ENCODE results near the gene PPP1R3C. TPM values are rescaled to one million over a fixed set of nuclear protein-coding genes. Genes with fewer than 3 reads are reported as not detected.
A peak's percentile ranks its signal among the peaks of the same experiment; 100 is the strongest.

The PPP1R3C gene
- 0.21 TPM for total RNA-seq

GRCh38 chr10:91632671-91633550, at the start of gene PPP1R3C:
Gene PPP1R3C, minus strand, starts transcription at chr10:91633071. Its CDS starts 102 bp downstream, at chr10:91632969.
- Histone ChIP-seq H3K9me3 (ENCODE audit: low read depth, low read length) (no peaks in the 10 kb centered on the region), H3K4me3 (ENCODE audit: low read length) (peak within 1 kb of the TSS; percentile 8), H3K27me3 (ENCODE audit: insufficient read depth, low read length) (peaks cover 40% of the 10 kb centered on the region), H3K4me1 (ENCODE audit: insufficient read depth, low read length) (peaks cover 14% of the 10 kb centered on the region)

DNA sequence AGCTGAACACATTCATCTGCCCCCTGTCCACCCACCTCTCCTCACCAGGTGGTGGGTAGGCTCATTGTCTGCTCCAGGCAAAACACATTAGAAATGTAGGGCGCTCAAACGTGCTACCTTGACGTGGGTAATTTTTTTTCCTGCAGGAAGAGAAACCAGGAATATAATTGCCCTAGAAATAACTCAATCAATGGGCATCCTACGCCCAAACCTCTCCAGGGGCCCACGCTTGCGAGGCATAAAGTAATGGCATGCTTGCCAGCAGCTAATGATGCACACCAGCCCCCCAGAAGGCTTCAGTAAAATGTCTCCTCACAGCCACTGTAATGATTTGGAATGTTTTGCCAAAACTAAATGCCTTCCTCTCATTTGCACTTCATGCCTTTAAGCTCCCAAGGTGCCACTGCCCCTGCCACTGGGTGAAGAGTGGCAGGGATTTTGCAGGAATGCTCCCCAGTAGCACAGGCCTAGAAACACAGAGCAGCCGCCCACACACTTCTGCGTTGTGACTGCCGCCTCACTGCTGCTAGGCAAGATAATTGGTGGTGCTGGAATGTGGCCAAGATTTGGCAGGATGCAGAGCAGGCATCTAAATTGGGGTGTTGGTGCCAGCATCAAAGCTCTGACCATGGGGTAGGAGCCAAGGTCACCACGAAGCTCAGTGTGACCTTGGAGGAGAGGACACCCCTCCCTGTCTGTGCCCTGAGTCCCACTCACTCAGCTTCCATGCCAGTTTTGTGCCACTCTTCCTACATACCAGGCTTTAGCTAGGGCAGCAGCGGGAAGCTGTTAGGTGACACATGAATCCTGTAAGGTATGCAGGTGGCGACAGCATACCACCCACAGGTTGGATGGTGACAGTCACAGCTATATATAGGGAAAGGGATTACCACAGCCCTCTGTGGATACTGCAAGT, 48.7 kb upstream of the PPP1R3C start:
- H3K4me3 ChIP-seq (ENCODE audit: low read length), result no peak overlapping the region
- H3K4me1 ChIP-seq (ENCODE audit: insufficient read depth, low read length), result no peaks in the 10 kb centered on the region
- H3K9me3 ChIP-seq (ENCODE audit: low read depth, low read length), result no peaks in the 10 kb centered on the region
- no peaks in the 10 kb centered on the region for H3K27me3 ChIP-seq (ENCODE audit: insufficient read depth, low read length)

GRCh38 chr10:91680487-91680886, 47.6 kb upstream of the PPP1R3C start:
- H3K9me3 ChIP-seq (ENCODE audit: low read depth, low read length), result no peaks in the 10 kb centered on the region
- no peaks in the 10 kb centered on the region for H3K4me1 ChIP-seq (ENCODE audit: insufficient read depth, low read length)
- H3K4me3 ChIP-seq (ENCODE audit: low read length), result no peak overlapping the region
- H3K27me3 ChIP-seq (ENCODE audit: insufficient read depth, low read length), result no peaks in the 10 kb centered on the region

DNA sequence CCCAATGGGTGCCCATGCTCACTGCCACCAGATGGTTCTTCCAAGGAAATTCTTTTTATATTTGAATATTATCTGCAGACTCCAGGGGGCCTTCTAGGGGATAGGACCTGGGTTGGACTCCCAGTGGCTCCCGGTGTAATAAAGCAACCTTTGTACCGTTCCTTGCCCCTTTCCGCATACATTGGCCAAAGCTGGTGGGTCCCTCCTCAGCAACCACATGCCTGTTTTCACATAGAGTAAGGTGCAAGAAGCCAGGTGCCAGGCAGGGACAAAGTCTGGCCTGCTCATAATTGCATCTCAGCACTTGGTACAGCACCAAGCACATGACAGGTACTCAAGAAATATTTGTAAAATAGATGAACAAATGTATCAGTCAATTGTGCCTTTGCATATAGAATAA, 46.4 kb upstream of the PPP1R3C start:
- Histone ChIP-seq H3K4me1 (ENCODE audit: insufficient read depth, low read length) (no peaks in the 10 kb centered on the region), H3K4me3 (ENCODE audit: low read length) (no peak overlapping the region), H3K9me3 (ENCODE audit: low read depth, low read length) (no peaks in the 10 kb centered on the region), H3K27me3 (ENCODE audit: insufficient read depth, low read length) (no peaks in the 10 kb centered on the region)

DNA sequence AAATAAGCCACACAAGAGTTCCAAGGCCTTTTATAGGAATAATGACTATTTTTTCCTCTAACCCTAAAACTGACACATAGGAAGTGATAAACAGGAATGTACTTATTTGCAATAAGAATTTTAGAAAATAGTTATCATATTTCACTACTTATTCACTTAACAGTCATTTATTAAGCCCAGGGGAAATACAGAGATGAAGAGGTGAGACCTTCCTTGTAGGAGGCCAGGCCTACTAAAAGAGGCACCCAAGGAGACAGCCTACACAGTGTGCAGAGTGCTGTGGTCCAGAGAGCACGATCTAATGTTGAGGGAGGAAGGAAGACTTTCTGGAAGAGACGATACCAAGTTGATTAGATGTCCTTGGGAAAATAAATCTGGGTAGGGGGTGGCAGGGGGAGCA, 45.0 kb upstream of the PPP1R3C start:
- Histone ChIP-seq H3K9me3 (ENCODE audit: low read depth, low read length) (no peaks in the 10 kb centered on the region), H3K4me3 (ENCODE audit: low read length) (no peak overlapping the region), H3K27me3 (ENCODE audit: insufficient read depth, low read length) (no peaks in the 10 kb centered on the region), H3K4me1 (ENCODE audit: insufficient read depth, low read length) (no peaks in the 10 kb centered on the region)

- Histone ChIP-seq H3K27me3 (ENCODE audit: insufficient read depth, low read length) (no peaks in the 10 kb centered on the region), H3K9me3 (ENCODE audit: low read depth, low read length) (no peaks in the 10 kb centered on the region), H3K4me3 (ENCODE audit: low read length) (no peak overlapping the region), H3K4me1 (ENCODE audit: insufficient read depth, low read length) (no peaks in the 10 kb centered on the region)
These were observed 39.2 kb upstream of the PPP1R3C start for GRCh38 chr10:91672021-91672608.

DNA sequence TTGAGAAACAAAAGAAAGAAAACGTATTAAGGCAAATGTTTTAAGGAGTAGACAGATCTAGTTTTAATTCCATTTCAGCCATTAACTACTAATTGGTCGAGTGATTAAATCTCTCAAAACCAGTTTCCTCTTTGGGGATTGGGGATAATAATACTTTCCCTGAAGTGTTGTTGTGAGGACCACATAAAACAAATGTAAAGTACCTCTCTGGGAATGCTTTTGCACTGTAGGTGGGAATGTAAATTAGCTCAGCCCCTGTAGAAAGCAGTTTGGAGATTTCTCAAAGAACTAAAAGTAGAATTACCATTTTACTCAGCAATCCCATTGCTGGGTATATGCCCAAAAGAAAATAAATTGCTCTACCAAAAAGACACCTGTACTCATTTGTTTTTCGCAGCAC, 36.0 kb upstream of the PPP1R3C start:
- Histone ChIP-seq H3K4me1 (ENCODE audit: insufficient read depth, low read length) (no peaks in the 10 kb centered on the region), H3K9me3 (ENCODE audit: low read depth, low read length) (no peaks in the 10 kb centered on the region), H3K27me3 (ENCODE audit: insufficient read depth, low read length) (no peaks in the 10 kb centered on the region), H3K4me3 (ENCODE audit: low read length) (no peak overlapping the region)

DNA sequence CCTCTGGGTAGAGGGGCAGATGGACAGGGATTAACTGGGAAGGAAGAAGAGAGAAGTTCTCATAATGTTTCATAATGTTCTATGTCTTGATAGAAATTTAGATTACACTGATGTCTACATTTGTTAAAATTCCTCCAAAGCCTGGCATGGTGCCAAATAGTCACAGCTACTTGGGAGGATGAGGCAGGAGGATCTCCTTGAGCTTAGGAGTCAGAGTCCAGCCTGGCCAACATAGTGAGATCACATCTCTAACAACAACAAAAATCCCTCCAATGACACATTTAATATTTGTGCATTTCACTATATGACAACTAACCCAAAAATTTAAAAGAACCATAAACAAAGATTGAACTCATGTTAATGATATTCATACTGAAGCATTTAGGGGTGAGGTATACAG, 33.0 kb upstream of the PPP1R3C start:
- Histone ChIP-seq H3K4me3 (ENCODE audit: low read length) (no peak overlapping the region), H3K4me1 (ENCODE audit: insufficient read depth, low read length) (no peaks in the 10 kb centered on the region)

DNA sequence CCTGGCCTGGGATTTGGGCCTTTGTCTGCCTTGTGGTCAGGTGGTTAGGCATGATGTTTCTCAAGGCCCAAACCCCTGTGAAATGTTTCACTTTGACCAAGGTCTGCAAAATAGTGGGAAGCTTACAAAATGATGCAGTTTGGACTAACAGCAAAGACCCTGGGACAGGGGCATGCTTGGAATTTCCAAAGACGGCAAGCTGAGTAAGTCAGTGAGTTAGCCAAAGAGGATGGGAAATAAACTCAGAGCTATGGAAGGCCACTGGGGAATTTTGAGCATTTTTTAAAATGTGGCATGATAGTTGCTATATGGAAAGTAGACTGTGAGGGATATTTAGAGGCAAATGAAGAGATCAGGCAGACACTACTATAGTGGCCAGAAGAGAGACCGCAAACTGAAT, 31.6 kb upstream of the PPP1R3C start:
- H3K27me3 ChIP-seq (ENCODE audit: insufficient read depth, low read length), result peaks cover 4% of the 10 kb centered on the region
- H3K4me3 ChIP-seq (ENCODE audit: low read length), result no peak overlapping the region
- H3K4me1 ChIP-seq (ENCODE audit: insufficient read depth, low read length), result no peaks in the 10 kb centered on the region
- H3K9me3 ChIP-seq (ENCODE audit: low read depth, low read length), result no peaks in the 10 kb centered on the region

More for the DNA sequence above, 33.0 kb upstream of the PPP1R3C start:
- no peaks in the 10 kb centered on the region for H3K9me3 ChIP-seq (ENCODE audit: low read depth, low read length)
- H3K27me3 ChIP-seq (ENCODE audit: insufficient read depth, low read length), result peaks cover 4% of the 10 kb centered on the region

DNA sequence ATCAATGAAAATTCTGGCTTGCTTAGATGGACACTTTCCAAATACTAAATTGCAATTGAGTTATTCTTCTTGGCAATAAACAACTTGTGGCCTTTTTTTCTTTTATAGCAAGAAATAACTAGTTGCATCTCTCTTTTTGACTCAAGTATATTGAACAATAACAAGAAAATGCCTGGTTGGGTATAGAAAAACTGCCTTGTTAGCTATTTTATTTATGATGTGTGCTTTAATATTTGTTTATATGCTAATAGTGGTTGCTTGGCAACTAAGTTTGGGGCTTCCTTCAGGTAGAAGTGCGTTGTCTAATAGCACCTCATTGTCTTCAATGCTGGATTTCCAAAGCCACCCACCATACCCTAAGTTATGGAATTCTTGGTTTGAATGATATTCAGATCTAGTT, 30.1 kb upstream of the PPP1R3C start:
- Histone ChIP-seq H3K4me1 (ENCODE audit: insufficient read depth, low read length) (no peaks in the 10 kb centered on the region), H3K9me3 (ENCODE audit: low read depth, low read length) (no peaks in the 10 kb centered on the region), H3K4me3 (ENCODE audit: low read length) (no peak overlapping the region), H3K27me3 (ENCODE audit: insufficient read depth, low read length) (peaks cover 4% of the 10 kb centered on the region)

GRCh38 chr10:91653219-91653870, 20.5 kb upstream of the PPP1R3C start:
- no peaks in the 10 kb centered on the region for H3K9me3 ChIP-seq (ENCODE audit: low read depth, low read length)
- H3K4me1 ChIP-seq (ENCODE audit: insufficient read depth, low read length), result no peaks in the 10 kb centered on the region
- no peaks in the 10 kb centered on the region for H3K27me3 ChIP-seq (ENCODE audit: insufficient read depth, low read length)

DNA sequence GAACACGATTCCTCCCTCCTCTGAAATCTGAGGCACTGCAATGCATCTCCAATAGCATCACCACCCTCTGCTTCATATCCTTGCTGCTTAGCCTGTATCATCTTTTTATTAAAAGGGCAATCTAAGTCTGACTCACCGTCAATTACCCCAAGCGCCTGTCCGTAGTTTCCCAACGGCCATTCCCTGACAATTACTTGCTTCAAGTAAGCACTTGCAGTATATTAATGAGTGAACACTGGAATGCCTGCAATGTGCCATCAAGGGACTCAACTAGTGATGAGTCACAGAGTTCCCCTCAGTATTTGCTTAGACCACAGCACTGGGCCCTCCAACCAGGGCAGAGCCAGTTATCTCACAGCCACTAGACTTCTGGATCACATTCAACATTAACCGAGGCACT, 19.5 kb upstream of the PPP1R3C start:
- H3K4me1 ChIP-seq (ENCODE audit: insufficient read depth, low read length), result no peaks in the 10 kb centered on the region

More at GRCh38 chr10:91653219-91653870, 20.5 kb upstream of the PPP1R3C start:
- no peak overlapping the region for H3K4me3 ChIP-seq (ENCODE audit: low read length)

GRCh38 chr10:91643700-91644099, 10.8 kb upstream of the PPP1R3C start:
- Histone ChIP-seq H3K9me3 (ENCODE audit: low read depth, low read length) (no peaks in the 10 kb centered on the region), H3K4me3 (ENCODE audit: low read length) (no peak overlapping the region), H3K27me3 (ENCODE audit: insufficient read depth, low read length) (no peaks in the 10 kb centered on the region), H3K4me1 (ENCODE audit: insufficient read depth, low read length) (no peaks in the 10 kb centered on the region)

More for the DNA sequence above, 19.5 kb upstream of the PPP1R3C start:
- Histone ChIP-seq H3K4me3 (ENCODE audit: low read length) (no peak overlapping the region), H3K27me3 (ENCODE audit: insufficient read depth, low read length) (no peaks in the 10 kb centered on the region), H3K9me3 (ENCODE audit: low read depth, low read length) (no peaks in the 10 kb centered on the region)

DNA sequence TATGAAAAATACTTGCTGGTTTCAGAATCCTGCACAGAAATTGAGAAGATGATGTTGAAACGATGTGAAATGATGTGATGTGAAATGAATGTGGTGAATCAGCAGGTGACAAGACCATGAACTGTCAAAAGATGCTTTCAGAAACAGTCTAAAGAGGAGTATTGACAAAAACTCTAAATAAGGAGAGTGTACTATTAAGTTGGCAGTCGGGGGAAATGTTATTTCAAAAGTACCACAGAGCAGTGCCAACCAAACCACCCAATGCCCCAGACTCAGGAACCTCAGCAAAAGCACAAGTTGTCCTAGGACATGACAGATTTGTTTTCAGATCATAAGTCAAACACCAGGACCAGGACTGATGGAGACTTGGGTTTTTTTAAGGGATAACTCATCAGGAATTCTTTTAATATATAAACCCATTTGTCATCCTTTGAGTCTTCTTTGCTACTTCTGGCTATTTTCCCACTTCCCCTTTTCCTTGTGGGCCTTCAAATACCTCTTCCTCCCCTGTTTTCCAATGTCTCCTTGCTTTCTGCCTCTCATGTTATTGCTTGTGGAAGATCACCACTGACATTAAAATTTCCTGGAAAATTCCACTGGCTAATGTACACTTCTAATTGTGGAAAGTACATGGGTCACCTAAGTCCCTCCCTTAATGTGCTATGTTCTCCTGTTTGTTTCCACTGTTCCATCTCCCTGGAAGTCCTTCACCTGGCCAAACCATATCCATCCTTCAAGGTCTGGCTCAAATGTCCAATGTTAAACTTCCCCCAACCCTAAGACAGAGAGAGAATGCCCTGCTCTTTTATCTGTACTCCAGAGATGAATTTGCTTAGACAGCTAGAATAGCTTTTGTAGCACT, 10.2 kb upstream of the PPP1R3C start:
- H3K4me1 ChIP-seq (ENCODE audit: insufficient read depth, low read length), result no peaks in the 10 kb centered on the region
- H3K27me3 ChIP-seq (ENCODE audit: insufficient read depth, low read length), result no peaks in the 10 kb centered on the region
- H3K9me3 ChIP-seq (ENCODE audit: low read depth, low read length), result no peaks in the 10 kb centered on the region
- no peak overlapping the region for H3K4me3 ChIP-seq (ENCODE audit: low read length)
